Duodenal mucosa (tissue), 2 donors: ENCODE results near the gene KRTAP1-5.
"Not testable (repeated sequence)": the region's sequence is repeated elsewhere in the genome, so short reads cannot be mapped to it uniquely, and the experiment has no call there.

ENCODE experiments used
- H3K27ac ChIP-seq: one replicate; pipeline ENCODE4 v1.7.0; 2013; ENCODE audit warnings: low read depth, low read length
- H3K27me3 ChIP-seq, 2 donors: one replicate each; pipeline ENCODE4 v1.7.0; 2013; ENCODE audit warnings: low read length in 2 of 2, control low read depth in 1 of 2; ENCODE audit not compliant: insufficient read depth in 2 of 2, control insufficient read depth in 1 of 2
- H3K36me3 ChIP-seq, 2 donors: one replicate each; pipeline ENCODE4 v1.7.0; 2013; ENCODE audit warnings: low read length in 2 of 2, control low read depth in 1 of 2; ENCODE audit not compliant: insufficient read depth in 2 of 2, control insufficient read depth in 1 of 2
- H3K4me1 ChIP-seq, 2 donors: one replicate each; pipeline ENCODE4 v1.7.0; 2013; ENCODE audit warnings: low read length in 2 of 2, control low read depth in 1 of 2; ENCODE audit not compliant: insufficient read depth in 2 of 2, control insufficient read depth in 1 of 2
- H3K4me3 ChIP-seq, 2 donors: one replicate each; pipeline ENCODE4 v1.7.0; 2013; ENCODE audit warnings: low read length in 2 of 2, low read depth in 1 of 2
- H3K9ac ChIP-seq, 2 donors: one replicate each; pipeline ENCODE4 v1.7.0; 2013; ENCODE audit warnings: low read length in 2 of 2, low read depth in 1 of 2
- H3K9me3 ChIP-seq, 2 donors: one replicate each; pipeline ENCODE4 v1.7.0; 2013; ENCODE audit warnings: low read length in 2 of 2, control low read depth in 1 of 2; ENCODE audit not compliant: control insufficient read depth in 1 of 2

Gene KRTAP1-5

DNA sequence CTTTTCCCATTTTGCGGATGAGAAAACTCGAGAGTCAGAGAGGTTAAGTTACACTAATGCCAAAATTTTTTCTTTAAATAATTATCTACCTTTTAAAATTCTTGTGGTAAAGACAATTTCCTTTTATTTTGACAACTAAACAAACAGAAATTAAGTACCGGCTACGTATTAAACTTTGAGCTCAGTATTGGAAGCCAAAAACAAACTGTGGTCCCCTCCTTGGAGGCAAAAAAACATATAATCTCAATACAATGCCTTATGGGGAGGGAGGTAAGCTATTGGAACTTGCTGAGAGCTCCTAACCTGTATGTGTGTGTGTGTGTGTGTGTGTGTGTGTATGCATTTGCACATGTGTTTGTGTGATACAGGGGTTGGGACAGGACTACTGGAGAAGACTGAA, 36.4 kb upstream of the KRTAP1-5 start:
- peaks cover 0 to 23% of the 10 kb centered on the region in 2 donors for H3K27me3 ChIP-seq
- no peak overlapping the region for H3K9ac ChIP-seq
- H3K36me3 ChIP-seq = no peaks in the 10 kb centered on the region
- H3K4me1 ChIP-seq = no peaks in the 10 kb centered on the region
- H3K4me3 ChIP-seq = no peak overlapping the region
- H3K27ac ChIP-seq = no peak overlapping the region
- H3K9me3 ChIP-seq = no peaks in the 10 kb centered on the region

- H3K27me3 ChIP-seq = peaks cover 0 to 25% of the 10 kb centered on the region in 2 donors
- peaks cover 0 to 4% of the 10 kb centered on the region in 2 donors for H3K9me3 ChIP-seq
- H3K9ac ChIP-seq = no peak overlapping the region
- no peaks in the 10 kb centered on the region for H3K4me1 ChIP-seq
- H3K36me3 ChIP-seq = no peaks in the 10 kb centered on the region
- no peak overlapping the region for H3K4me3 ChIP-seq
- H3K27ac ChIP-seq = no peak overlapping the region
Observed at GRCh38 chr17:41061964-41062363, 35.0 kb upstream of the KRTAP1-5 start.

- Histone ChIP-seq H3K4me3 (no peak within 1 kb of the TSS), H3K27ac (no peak within 1 kb of the TSS), H3K27me3 (peaks cover 0 to 25% of the 10 kb centered on the region in 2 donors), H3K36me3 (no peaks in the 10 kb centered on the region), H3K9ac (no peak within 1 kb of the TSS), H3K4me1 (no peaks in the 10 kb centered on the region), H3K9me3 (peaks cover 0 to 4% of the 10 kb centered on the region in 2 donors)
Observed at GRCh38 chr17:41060052-41060604, 33.1 kb upstream of the KRTAP1-5 start, which contains the start of gene KRTAP2-3. TSS of gene KRTAP2-3 (minus strand) at chr17:41060114. CDS start at chr17:41060050, 64 bp downstream.

GRCh38 chr17:41059276-41060051, 32.5 kb upstream of the KRTAP1-5 start:
- H3K36me3 ChIP-seq, H3K9ac ChIP-seq, H3K27ac ChIP-seq, H3K4me1 ChIP-seq, H3K4me3 ChIP-seq, H3K9me3 ChIP-seq: not testable (repeated sequence)
- H3K27me3 ChIP-seq = peaks cover 0 to 25% of the 10 kb centered on the region in 2 donors

- H3K4me3 ChIP-seq = no peak overlapping the region
- no peaks in the 10 kb centered on the region for H3K4me1 ChIP-seq
- peaks cover 0 to 25% of the 10 kb centered on the region in 2 donors for H3K27me3 ChIP-seq
- H3K27ac ChIP-seq = no peak overlapping the region
- H3K36me3 ChIP-seq = no peaks in the 10 kb centered on the region
- H3K9me3 ChIP-seq = peaks cover 0 to 4% of the 10 kb centered on the region in 2 donors
- no peak overlapping the region for H3K9ac ChIP-seq
Observed at GRCh38 chr17:41058741-41059140, 31.7 kb upstream of the KRTAP1-5 start.

- peaks cover 0 to 4% of the 10 kb centered on the region in 2 donors for H3K9me3 ChIP-seq
- no peak overlapping the region for H3K27ac ChIP-seq
Observed at GRCh38 chr17:41057547-41057946, 30.5 kb upstream of the KRTAP1-5 start.

GRCh38 chr17:41055130-41055529, 28.1 kb upstream of the KRTAP1-5 start, which contains the start of gene KRTAP2-2:
TSS of gene KRTAP2-2 (minus strand) at chr17:41055230. CDS start at chr17:41055211, 19 bp downstream.
- H3K4me1 ChIP-seq, H3K9me3 ChIP-seq, H3K27ac ChIP-seq, H3K9ac ChIP-seq, H3K4me3 ChIP-seq, H3K36me3 ChIP-seq: not testable (repeated sequence)
- H3K27me3 ChIP-seq = peaks cover 0 to 11% of the 10 kb centered on the region in 2 donors

More at GRCh38 chr17:41057547-41057946, 30.5 kb upstream of the KRTAP1-5 start:
- H3K4me1 ChIP-seq = no peaks in the 10 kb centered on the region
- H3K36me3 ChIP-seq = no peaks in the 10 kb centered on the region
- H3K4me3 ChIP-seq = no peak overlapping the region
- no peak overlapping the region for H3K9ac ChIP-seq
- peaks cover 0 to 23% of the 10 kb centered on the region in 2 donors for H3K27me3 ChIP-seq

DNA sequence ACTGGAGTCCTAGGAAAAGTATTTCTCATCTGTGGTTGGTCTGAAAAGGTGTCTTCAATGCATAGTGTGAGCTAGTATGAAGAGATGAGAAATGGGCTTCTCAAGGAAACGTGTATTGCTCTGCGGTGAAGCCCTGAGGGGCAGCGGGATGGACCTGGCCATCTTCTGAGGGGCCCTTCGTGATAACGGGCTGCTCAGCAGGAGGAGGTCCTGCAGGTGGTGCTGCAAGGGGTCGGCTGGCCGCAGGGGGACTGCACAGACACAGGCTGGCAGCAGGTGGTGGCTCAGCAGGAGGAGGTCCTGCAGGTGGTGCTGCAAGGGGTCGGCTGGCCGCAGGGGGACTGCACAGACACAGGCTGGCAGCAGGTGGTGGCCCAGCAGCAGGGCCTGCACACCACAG, 27.5 kb upstream of the KRTAP1-5 start:
- peaks cover 0 to 10% of the 10 kb centered on the region in 2 donors for H3K27me3 ChIP-seq
- H3K4me3 ChIP-seq, H3K9me3 ChIP-seq, H3K4me1 ChIP-seq, H3K27ac ChIP-seq, H3K36me3 ChIP-seq, H3K9ac ChIP-seq: not testable (repeated sequence)

- Histone ChIP-seq H3K27ac (no peak overlapping the region), H3K27me3 (peaks cover 0 to 10% of the 10 kb centered on the region in 2 donors), H3K36me3 (no peaks in the 10 kb centered on the region), H3K9me3 (peaks cover 0 to 4% of the 10 kb centered on the region in 2 donors), H3K4me3 (no peak overlapping the region), H3K9ac (no peak overlapping the region), H3K4me1 (no peaks in the 10 kb centered on the region)
Observed at GRCh38 chr17:41054025-41054424, 27.0 kb upstream of the KRTAP1-5 start.

DNA sequence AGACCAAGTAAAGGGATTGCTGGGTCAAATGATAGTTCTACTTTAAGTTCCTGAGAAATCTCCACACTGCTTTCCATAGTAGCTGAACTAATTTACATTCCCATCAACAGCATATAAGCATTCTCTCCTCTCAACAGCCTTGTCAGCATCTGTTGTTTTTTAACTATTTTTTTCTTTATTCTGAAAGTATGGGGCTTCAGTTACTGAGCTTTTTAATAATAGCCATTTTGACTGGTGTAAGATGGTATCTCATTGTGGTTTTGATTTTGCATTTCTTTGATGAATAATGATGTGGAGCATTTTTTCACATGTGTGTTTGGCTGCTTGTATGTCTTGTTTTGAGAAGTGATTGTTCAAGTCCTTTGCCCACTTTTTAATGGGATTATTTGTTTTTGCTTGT, 25.6 kb upstream of the KRTAP1-5 start:
- Histone ChIP-seq H3K9ac (no peak overlapping the region), H3K36me3 (no peaks in the 10 kb centered on the region), H3K4me3 (no peak overlapping the region), H3K27ac (no peak overlapping the region), H3K9me3 (peaks cover 0 to 3% of the 10 kb centered on the region in 2 donors), H3K27me3 (peaks cover 5 to 9% of the 10 kb centered on the region in 2 donors), H3K4me1 (no peaks in the 10 kb centered on the region)
